HG02763 (cell line): Measurements from ENCODE around the gene CHRNA9.
"Not testable (repeated sequence)": the region's sequence is repeated elsewhere in the genome, so short reads cannot be mapped to it uniquely, and the experiment has no call there.

Source experiments
- ATAC-seq: cut with Tn5 transposase; IDR thresholded peaks from one replicate; pipeline ENCODE4 v1.9.1; 2021; ENCODE audit warnings: mild to moderate bottlenecking, moderate library complexity; ENCODE audit not compliant: unreplicated experiment

The CHRNA9 gene

DNA sequence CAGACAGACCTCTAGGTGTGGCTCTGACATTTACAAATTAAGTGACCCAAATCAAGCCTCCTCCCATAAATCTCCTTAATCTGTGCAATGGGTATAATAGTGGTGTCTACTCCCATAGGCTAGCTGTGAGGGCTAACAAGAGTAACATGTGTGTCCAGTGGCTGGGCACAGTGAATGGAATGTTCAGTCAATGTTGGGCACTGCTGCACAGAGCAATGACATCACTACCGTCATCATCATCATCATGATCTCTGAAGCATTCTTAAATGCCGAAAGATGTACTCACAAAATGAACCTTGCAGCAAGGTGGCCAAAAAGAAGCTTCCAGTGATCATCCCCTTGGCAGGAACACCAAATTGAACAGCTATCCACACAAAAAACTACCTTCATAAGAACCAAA lies 43.5 kb downstream of the CHRNA9 start:
- no peak for ATAC-seq

- no peak for ATAC-seq
Measured at GRCh38 chr4:40379248-40379647, 44.1 kb downstream of the CHRNA9 start.

- ATAC-seq, result no peak
Measured at GRCh38 chr4:40380647-40381046, 45.5 kb downstream of the CHRNA9 start.

DNA sequence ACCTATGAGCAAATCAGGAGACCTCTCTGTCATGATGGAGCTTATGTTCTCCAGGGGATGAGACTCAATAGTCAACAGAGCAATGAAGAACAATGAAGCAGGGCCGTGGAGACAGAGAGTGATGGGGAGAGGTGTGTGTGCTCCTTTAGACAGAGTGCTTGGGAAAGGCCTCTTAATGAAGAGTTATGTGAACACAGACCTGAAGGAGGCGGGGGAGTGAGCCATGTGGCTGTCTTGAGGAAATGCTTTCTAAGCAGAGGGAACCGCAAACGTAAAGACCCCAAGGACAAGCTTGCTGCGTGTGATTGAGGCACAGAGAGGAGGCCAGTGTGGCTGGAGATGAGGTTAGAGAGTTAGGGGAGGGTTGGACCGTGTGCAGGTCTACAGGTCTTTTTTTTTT lies 53.1 kb downstream of the CHRNA9 start:
- ATAC-seq, result no peak

DNA sequence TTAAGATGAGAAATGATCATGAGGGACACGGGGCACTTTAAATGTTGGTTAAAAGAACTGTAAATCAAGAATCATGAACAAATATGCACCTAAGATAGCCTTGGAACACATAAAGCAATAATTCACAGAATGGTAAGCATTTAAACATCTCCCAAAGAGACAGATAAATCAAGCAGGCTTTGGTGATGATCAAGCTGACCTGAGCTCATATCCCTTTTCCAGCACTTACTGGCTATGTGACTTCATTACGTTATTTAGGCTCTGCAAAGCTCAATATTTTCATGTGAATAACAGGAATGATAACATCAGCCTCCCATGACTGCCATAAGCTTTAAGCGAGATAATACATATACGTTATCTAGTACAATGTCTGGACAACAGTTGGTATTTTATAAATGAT lies 54.9 kb downstream of the CHRNA9 start:
- no peak for ATAC-seq

DNA sequence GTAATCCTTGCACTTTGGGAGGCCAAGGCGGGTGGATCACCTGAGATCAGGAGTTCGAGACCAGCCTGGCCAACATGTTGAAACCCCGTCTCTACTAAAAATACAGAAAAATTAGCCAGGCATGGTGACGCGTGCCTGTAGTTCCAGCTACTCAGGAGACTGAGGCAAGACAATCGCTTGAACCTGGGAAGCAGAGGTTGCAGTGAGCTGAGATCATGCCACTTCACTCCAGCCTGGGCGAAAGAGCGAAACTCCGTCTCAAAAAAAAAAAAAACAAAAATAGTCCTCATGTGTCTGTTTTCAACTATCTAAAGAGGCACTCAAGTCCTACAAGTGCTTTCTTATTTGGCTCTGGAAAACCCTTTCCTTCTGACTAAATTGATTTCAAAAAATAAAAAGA lies 57.1 kb downstream of the CHRNA9 start:
- ATAC-seq, result not testable (repeated sequence)

DNA sequence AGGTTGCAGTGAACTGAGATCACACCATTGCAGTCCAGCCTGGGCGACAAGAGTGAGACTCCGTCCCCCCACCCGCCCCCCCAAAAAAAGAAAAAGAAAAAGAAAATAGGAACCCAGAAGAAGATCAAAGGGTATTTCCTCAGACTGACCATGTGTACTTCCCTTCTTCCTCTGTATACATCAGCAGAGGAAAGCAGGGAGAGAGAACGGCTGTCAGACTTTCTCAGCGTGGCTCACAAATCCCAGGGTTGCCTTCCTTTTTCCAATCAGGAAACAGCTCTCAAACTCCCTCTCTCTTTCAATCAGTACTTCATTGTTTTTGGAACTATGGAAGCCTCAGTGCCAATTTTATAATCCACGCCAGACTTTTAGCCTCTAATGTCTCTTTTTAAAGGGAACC lies 59.1 kb downstream of the CHRNA9 start:
- ATAC-seq, result no peak

GRCh38 chr4:40395166-40395900 lies 60.2 kb downstream of the CHRNA9 start:
- ATAC-seq, result no peak

GRCh38 chr4:40395908-40396793 lies 61.0 kb downstream of the CHRNA9 start:
- no peak for ATAC-seq

GRCh38 chr4:40399578-40399977 lies 64.4 kb downstream of the CHRNA9 start:
- no peak for ATAC-seq

DNA sequence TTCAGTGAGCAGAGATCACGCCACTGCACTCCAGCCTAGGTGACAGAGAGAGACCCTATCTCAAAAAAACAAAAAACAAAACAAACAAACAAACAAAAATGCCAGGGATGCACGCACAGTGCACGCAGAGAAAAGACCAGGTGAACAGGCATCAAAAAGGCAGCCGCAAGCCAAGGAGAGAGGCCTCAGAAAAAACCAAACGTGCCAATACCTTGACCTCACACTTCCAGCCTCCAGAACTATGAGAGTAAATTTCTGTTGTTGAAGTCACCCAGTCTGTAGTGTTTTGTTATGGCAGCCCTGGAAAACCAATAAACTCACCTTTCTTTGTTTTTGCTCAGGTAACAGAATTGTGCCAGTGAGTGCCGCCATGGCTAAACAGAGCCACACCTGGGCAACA lies 66.0 kb downstream of the CHRNA9 start:
- ATAC-seq, result no peak

- ATAC-seq, result no peak
Measured at GRCh38 chr4:40401631-40402030, 66.5 kb downstream of the CHRNA9 start.

- no peak for ATAC-seq
Measured at GRCh38 chr4:40402556-40402955, 67.4 kb downstream of the CHRNA9 start.

DNA sequence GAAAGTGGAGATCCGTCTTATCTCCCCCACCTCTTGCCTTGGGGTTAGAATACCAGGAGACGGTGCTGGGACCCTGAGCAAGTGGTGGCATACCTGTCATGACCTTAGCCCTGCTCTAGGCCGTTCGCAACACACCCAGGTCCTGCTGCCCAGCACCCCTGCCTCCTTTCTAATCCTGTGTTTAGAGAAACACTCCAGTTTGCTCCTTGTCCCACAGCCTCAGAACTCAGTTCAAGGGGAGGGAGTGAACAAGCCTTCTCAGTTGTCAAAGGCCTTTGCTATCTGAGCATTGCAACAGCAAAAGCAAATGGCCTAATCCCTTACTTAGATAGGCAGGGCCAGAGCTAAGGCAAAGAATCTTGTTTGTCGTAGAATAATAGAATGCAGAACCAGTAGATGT lies 67.9 kb downstream of the CHRNA9 start:
- no peak for ATAC-seq
